ENCODE measurements around the gene CLMP. TPM values are rescaled to one million over a fixed set of nuclear protein-coding genes. Genes with fewer than 3 reads are reported as not detected.

The CLMP gene, protein sequence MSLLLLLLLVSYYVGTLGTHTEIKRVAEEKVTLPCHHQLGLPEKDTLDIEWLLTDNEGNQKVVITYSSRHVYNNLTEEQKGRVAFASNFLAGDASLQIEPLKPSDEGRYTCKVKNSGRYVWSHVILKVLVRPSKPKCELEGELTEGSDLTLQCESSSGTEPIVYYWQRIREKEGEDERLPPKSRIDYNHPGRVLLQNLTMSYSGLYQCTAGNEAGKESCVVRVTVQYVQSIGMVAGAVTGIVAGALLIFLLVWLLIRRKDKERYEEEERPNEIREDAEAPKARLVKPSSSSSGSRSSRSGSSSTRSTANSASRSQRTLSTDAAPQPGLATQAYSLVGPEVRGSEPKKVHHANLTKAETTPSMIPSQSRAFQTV
- total RNA-seq = 123 and 150 TPM in 2 replicates

DNA sequence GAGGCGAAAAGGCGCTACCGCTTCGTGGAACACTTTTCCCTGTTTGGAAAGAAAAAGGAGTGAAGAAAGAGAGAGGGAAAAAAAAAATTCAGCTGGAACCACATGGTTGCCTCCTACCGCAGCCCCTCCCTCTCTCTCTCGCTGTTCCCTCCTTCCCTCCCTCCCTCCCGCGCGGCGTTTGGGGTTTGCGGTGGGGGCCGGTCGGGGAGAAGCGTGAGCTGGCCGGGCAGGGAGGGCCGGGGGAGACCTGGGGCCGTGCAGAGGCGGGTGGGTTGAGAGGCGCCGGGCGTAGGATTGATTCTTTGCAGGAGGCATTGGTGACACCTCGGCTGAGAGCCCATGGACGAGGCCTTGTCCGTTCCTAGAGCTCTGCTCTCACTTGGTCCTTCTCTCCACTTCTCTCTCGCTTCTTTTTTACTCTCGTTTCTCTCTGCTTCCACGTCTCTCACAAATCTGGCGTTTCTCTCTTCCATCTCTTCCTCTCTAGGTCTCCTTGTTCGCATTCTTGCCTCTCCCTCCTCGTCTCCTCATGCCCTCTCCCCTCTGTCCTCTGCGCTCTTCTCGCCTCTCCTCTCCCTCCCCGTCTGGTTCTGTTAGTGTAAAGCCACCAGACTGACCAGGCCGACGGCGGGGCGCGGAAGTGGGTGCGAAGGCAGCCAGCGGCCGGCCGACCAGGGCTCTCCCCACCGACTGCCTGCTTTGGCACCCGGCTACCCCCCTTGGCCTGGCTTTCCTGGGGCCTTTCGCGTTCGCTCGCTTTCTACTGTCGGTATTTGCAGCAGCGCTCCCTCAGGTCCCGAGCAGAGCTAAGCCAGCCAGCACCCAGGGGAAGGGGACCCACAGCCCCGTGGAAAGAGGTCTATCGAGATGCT is at the start of gene CLMP:
Gene CLMP, minus strand, starts transcription at position 61 of the 872 bp plus-strand sequence. CDS start 308 bp downstream, outside the sequence.

DNA sequence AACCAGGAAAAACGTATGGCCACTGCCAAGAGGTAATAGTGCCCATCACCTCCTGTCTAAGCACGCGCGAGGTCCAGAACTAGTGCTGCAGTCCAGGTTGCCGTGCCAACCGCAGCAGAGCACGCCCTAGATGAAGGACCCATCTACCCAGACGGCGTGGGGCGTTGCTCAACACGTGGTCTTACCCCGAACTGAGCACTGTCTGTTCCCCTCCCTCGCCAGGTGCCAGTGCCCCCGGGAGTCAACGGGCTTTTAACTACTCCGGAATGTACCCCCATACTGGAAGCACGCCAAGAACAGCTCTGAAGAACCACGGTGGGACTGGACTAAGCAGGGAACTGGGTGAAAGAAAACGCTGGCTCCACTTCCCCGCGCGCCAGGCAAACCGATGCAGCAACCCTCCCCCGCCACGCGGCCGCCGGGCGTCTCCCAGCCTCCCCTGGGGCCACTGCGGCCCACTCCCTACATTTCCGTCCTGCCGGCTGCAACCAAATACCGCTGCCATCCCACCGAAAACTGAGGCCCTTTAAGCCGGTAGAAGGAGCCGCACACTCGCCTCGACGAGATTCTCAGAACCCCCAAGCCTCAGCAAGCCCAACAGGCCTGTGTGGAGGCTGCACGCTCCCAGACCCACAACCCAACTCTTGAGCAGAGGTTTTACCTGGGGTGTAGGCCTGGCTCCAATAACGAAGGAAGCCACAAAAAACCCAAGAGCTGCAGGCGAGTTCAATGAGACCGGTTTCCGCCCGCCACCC is 133.5 kb downstream of the CLMP start, which contains the start of gene HSPA8:
Gene HSPA8, minus strand, starts transcription at position 734 of the 755 bp plus-strand sequence. CDS start 812 bp downstream, outside the sequence.

Other genes with a start within 250 kb of the CLMP start
- not detected in 2 replicates for gene BSX, start 213.4 kb downstream of the CLMP start, total RNA-seq
- gene HSPA8, start 133.1 kb downstream of the CLMP start, total RNA-seq = 1,524 and 1,632 TPM in 2 replicates
- 0.71 and 0.83 TPM in 2 replicates for gene GRAMD1B, start 235.0 kb upstream of the CLMP start, total RNA-seq